GM20000 (cell line): ENCODE measurements around the gene KMT2D.
"Not testable (repeated sequence)": the region's sequence is repeated elsewhere in the genome, so short reads cannot be mapped to it uniquely, and the experiment has no call there.

ENCODE experiments used
- DNase-seq: peaks from one replicate; pipeline ENCODE4 v3.0.0; 2012; ENCODE audit warnings: low spot score
- CTCF ChIP-seq: IDR thresholded peaks from 2 replicates; pipeline ENCODE4 v1.5.1; 2012; ENCODE audit warnings: mild to moderate bottlenecking, control low read depth; ENCODE audit errors: extremely low read depth, missing control alignments

The KMT2D gene

GRCh38 chr12:49064767-49065152, 4.2 kb upstream of the KMT2D start:
- TF ChIP-seq CTCF, result no peak
- no peak for DNase-seq

GRCh38 chr12:49061916-49062315, 1.3 kb upstream of the KMT2D start:
- not testable (repeated sequence) for DNase-seq

GRCh38 chr12:49061157-49061650, 610 bp upstream of the KMT2D start:
- no peak for TF ChIP-seq CTCF
- DNase-seq, result peak; percentile 59

GRCh38 chr12:49059299-49060171, 1.1 kb downstream of the KMT2D start:
- TF ChIP-seq CTCF, result no peak
- DNase-seq, result peak; percentile 59

- no peak for TF ChIP-seq CTCF
- no peak for DNase-seq
These were observed 1.6 kb downstream of the KMT2D start for GRCh38 chr12:49059045-49059298.

- DNase-seq, result no peak
- no peak for TF ChIP-seq CTCF
These were observed 2.1 kb downstream of the KMT2D start for GRCh38 chr12:49058366-49059044.

- no peak for DNase-seq
- TF ChIP-seq CTCF, result no peak
These were observed 2.7 kb downstream of the KMT2D start for GRCh38 chr12:49057888-49058287.
